HFFc6 (cell line): Measurements from ENCODE around the gene APOL6. TPM values are rescaled to one million over a fixed set of nuclear protein-coding genes. Genes with fewer than 3 reads are reported as not detected.

ENCODE experiments used
- DNase-seq: peaks from one replicate; pipeline ENCODE4 v3.0.0-alpha.2; 2018
- H3K27ac Mint-ChIP-seq: 2 replicates; pipeline ENCODE4 v1.8.0; 2020; ENCODE audit warnings: mild to moderate bottlenecking, mixed read lengths
- H3K27me3 Mint-ChIP-seq: 2 replicates; pipeline ENCODE4 v1.8.0; 2021; ENCODE audit warnings: mild to moderate bottlenecking, moderate library complexity, mixed read lengths; ENCODE audit not compliant: insufficient read depth
- H3K36me3 Mint-ChIP-seq: 2 replicates; pipeline ENCODE4 v1.8.0; 2021; ENCODE audit warnings: low read depth, mixed read lengths
- H3K4me1 Mint-ChIP-seq: 2 replicates; pipeline ENCODE4 v1.8.0; 2020; ENCODE audit warnings: low read depth, mixed read lengths
- H3K4me3 Mint-ChIP-seq: 2 replicates; pipeline ENCODE4 v1.8.0; 2020; ENCODE audit warnings: mild to moderate bottlenecking, moderate library complexity, mixed read lengths
- H3K9me3 Mint-ChIP-seq: 2 replicates; pipeline ENCODE4 v1.8.0; 2020; ENCODE audit warnings: mild to moderate bottlenecking, mixed read lengths
- total RNA-seq, 6 experiments: library from RNA; stranded (reverse); fragmentation: NEBNext Ultra II Directional; extraction: Animal tissue kit (Norgen Biotek cat#: 25700); gene quantifications; 2 replicates in 1 of 6; 3 replicates in 5 of 6; pipeline ENCODE4 v1.2.3, GENCODE V29; 2021
- TF ChIP-seq, protein P1 (sequence below): fragments of 200-600 bp; sonication (generic); IDR thresholded peaks from 2 replicates; pipeline ENCODE4 v1.5.0; 2021; ENCODE audit warnings: antibody characterized with exemption, mild to moderate bottlenecking

APOL6 gene
- total RNA-seq, 6 experiments from 2014 or later, result 1.4 to 3.6 (median 3.4) TPM

DNA sequence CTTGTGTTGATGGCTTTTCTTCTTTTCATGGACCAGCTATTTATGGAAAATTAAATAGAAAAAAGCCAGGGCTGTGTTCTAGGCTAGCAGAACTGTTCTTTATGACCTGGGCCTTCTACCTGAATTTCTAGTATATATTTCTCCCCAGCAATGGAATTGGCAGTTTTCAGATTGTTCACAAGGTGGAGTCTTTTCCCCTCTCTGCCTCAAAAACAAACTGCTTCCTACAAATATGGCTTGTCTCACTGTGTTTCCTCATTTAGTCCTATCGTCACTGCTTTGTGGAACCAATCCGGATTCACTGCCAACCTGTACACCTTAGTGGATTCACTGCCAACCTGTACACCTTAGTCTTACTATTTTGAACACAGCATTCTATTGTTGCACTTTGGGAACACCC is 64.4 kb downstream of the APOL6 start:
- no peak overlapping the region for H3K4me3 Mint-ChIP-seq
- H3K36me3 Mint-ChIP-seq, result peaks cover 12% of the 10 kb centered on the region
- no peak for DNase-seq
- H3K9me3 Mint-ChIP-seq, result 0 out of 2 replicates have a peak, but pooled peaks cover 5% of the 10 kb centered on the region
- TF ChIP-seq, protein P1, sequence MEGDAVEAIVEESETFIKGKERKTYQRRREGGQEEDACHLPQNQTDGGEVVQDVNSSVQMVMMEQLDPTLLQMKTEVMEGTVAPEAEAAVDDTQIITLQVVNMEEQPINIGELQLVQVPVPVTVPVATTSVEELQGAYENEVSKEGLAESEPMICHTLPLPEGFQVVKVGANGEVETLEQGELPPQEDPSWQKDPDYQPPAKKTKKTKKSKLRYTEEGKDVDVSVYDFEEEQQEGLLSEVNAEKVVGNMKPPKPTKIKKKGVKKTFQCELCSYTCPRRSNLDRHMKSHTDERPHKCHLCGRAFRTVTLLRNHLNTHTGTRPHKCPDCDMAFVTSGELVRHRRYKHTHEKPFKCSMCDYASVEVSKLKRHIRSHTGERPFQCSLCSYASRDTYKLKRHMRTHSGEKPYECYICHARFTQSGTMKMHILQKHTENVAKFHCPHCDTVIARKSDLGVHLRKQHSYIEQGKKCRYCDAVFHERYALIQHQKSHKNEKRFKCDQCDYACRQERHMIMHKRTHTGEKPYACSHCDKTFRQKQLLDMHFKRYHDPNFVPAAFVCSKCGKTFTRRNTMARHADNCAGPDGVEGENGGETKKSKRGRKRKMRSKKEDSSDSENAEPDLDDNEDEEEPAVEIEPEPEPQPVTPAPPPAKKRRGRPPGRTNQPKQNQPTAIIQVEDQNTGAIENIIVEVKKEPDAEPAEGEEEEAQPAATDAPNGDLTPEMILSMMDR, result peak; percentile 22; the same call in 1 of the 2 replicates
- no peaks in the 10 kb centered on the region for H3K4me1 Mint-ChIP-seq
- no peak overlapping the region for H3K27ac Mint-ChIP-seq
- peaks cover 3% of the 10 kb centered on the region for H3K27me3 Mint-ChIP-seq

- Mint-ChIP-seq H3K36me3 (peaks cover 12% of the 10 kb centered on the region), H3K9me3 (0 out of 2 replicates have a peak, but pooled peaks cover 5% of the 10 kb centered on the region), H3K27me3 (peaks cover 6% of the 10 kb centered on the region), H3K4me1 (no peaks in the 10 kb centered on the region), H3K4me3 (no peak within 1 kb of the TSS), H3K27ac (no peak within 1 kb of the TSS)
- TF ChIP-seq, protein P1, result no peak
- no peak for DNase-seq
Measured at GRCh38 chr22:35717572-35717971, 69.3 kb downstream of the APOL6 start, which contains the start of gene APOL5. Gene APOL5 (plus strand): TSS chr22:35717872. CDS start chr22:35717872, 0 bp downstream.

Other genes starting within 250 kb of the APOL6 start
- gene MCM5, start 248.3 kb upstream of the APOL6 start, total RNA-seq, result 10 to 100 TPM; 41.1 to 96.3 (median 79.9) TPM
- not detected for gene RASD2, start 107.6 kb upstream of the APOL6 start, total RNA-seq
- not detected for gene MB, start 31.1 kb upstream of the APOL6 start, total RNA-seq
- gene APOL5, start 69.4 kb downstream of the APOL6 start, total RNA-seq, result not detected